ENCODE data around the gene MMRN2. TPM values are rescaled to one million over a fixed set of nuclear protein-coding genes. Genes with fewer than 3 reads are reported as not detected.

The MMRN2 gene
- total RNA-seq, 1 experiment from 2014 or later: 8.3 TPM

- ATAC-seq (no peak), DNase-seq (ENCODE audit: low read depth, low spot score) (no peak)
These were observed 68.6 kb downstream of the MMRN2 start for GRCh38 chr10:86888585-86889381.

More at GRCh38 chr10:86888585-86889381, 68.6 kb downstream of the MMRN2 start:
- Histone ChIP-seq H3K79me2 (ENCODE audit: insufficient read depth, low read length) (no peaks in the 10 kb centered on the region), H4K20me1 (ENCODE audit: insufficient read depth) (no peaks in the 10 kb centered on the region), H3K4me1 (ENCODE audit: control insufficient read depth in 1 of 2, insufficient read depth in 2 of 2, low read length in 2 of 2) (peaks cover 0 to 8% of the 10 kb centered on the region in 2 experiments; a peak in 2 of 4 replicates), H3K36me3 (ENCODE audit: control insufficient read depth in 1 of 2, insufficient read depth in 2 of 2, low read length in 2 of 2) (0 out of 4 replicates have a peak, but pooled peaks cover 0 to 5% of the 10 kb centered on the region in 2 experiments), H3K9me3 (ENCODE audit: control insufficient read depth in 1 of 2, insufficient read depth in 1 of 2, low read depth in 1 of 2, low read length in 2 of 2) (no peaks in the 10 kb centered on the region), H3K27ac (ENCODE audit: low read depth, low read length) (no peak overlapping the region), H3K27me3 (ENCODE audit: insufficient read depth, low read length) (no peaks in the 10 kb centered on the region), H3K9ac (ENCODE audit: low read length) (no peak overlapping the region), H2AFZ (ENCODE audit: low read depth, low read length, poor library complexity, severe bottlenecking) (no peak overlapping the region), H3K4me2 (ENCODE audit: low read length) (no peak overlapping the region), H3K9me2 (ENCODE audit: insufficient read depth) (no peaks in the 10 kb centered on the region), H3K4me3 (replicated peaks in 1 of 2; ENCODE audit: low read depth in 1 of 2, low read length in 2 of 2) (no peak overlapping the region)
- RAD21 ChIA-PET (ENCODE audit: low non-redundant PET in 1 of 2, low total read pairs in 2 of 2, uncharacterized antibody in 2 of 2, unreplicated experiment in 2 of 2): interaction anchor here in 1 of 2 experiments (0.7 kb wide), 1 partner anchor 196 kb away, joined by 4 read pairs; no protein-coding TSS in a partner anchor
- POLR2A ChIA-PET: no interaction called here
- TF ChIP-seq, protein P1, sequence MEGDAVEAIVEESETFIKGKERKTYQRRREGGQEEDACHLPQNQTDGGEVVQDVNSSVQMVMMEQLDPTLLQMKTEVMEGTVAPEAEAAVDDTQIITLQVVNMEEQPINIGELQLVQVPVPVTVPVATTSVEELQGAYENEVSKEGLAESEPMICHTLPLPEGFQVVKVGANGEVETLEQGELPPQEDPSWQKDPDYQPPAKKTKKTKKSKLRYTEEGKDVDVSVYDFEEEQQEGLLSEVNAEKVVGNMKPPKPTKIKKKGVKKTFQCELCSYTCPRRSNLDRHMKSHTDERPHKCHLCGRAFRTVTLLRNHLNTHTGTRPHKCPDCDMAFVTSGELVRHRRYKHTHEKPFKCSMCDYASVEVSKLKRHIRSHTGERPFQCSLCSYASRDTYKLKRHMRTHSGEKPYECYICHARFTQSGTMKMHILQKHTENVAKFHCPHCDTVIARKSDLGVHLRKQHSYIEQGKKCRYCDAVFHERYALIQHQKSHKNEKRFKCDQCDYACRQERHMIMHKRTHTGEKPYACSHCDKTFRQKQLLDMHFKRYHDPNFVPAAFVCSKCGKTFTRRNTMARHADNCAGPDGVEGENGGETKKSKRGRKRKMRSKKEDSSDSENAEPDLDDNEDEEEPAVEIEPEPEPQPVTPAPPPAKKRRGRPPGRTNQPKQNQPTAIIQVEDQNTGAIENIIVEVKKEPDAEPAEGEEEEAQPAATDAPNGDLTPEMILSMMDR (IDR thresholded peaks at IDR 0.05 in 2 of 3, conservative IDR thresholded peaks at IDR 0.05 in 1 of 3; ENCODE audit: borderline replicate concordance in 1 of 3, insufficient read depth in 1 of 3, low read depth in 2 of 3, low read length in 2 of 3): no peak
- TF ChIP-seq YY1 (IDR thresholded peaks at IDR 0.05; ENCODE audit: extremely low read depth, insufficient replicate concordance, low read depth, low read length) (no peak), SRF (IDR thresholded peaks at IDR 0.05; ENCODE audit: low read depth) (no peak), POLR2A (IDR thresholded peaks at IDR 0.05; ENCODE audit: borderline replicate concordance, extremely low read depth, insufficient read depth, insufficient read length) (no peak), EGR1 (IDR thresholded peaks at IDR 0.05; ENCODE audit: low read depth) (no peak), FOSL1 (IDR thresholded peaks at IDR 0.05; ENCODE audit: low read depth) (no peak), EZH2 (IDR thresholded peaks at IDR 0.05) (no peak), JUND (IDR thresholded peaks at IDR 0.05) (no peak), TCF7L2 (IDR thresholded peaks at IDR 0.05; ENCODE audit: borderline replicate concordance, extremely low read depth, insufficient read depth, insufficient read length) (no peak), SP1 (IDR thresholded peaks at IDR 0.05; ENCODE audit: low read depth) (no peak), ZBTB33 (IDR thresholded peaks at IDR 0.05; ENCODE audit: extremely low read depth, insufficient replicate concordance, low read length) (no peak), POLR2AphosphoS5 (IDR thresholded peaks at IDR 0.05; ENCODE audit: low read depth, low read length) (no peak), REST (IDR thresholded peaks at IDR 0.05; ENCODE audit: low read depth) (no peak), ELF1 (IDR thresholded peaks at IDR 0.05; ENCODE audit: borderline replicate concordance, low read depth) (no peak), ZNF274 (IDR thresholded peaks at IDR 0.05; ENCODE audit: low read depth, low read length) (no peak), RAD21 (IDR thresholded peaks at IDR 0.05; ENCODE audit: low read depth) (no peak), SIN3A (IDR thresholded peaks at IDR 0.05; ENCODE audit: low read depth) (no peak)
- TF ChIP-seq, protein P2, sequence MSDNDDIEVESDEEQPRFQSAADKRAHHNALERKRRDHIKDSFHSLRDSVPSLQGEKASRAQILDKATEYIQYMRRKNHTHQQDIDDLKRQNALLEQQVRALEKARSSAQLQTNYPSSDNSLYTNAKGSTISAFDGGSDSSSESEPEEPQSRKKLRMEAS (IDR thresholded peaks at IDR 0.05): no peak
- CTCF ChIA-PET: no interaction called here
- no TSS peak for BruUV-seq (replicated peaks)
- intact Hi-C loops (cut with micrococcal nuclease): no loop called here
